Panc1 (cell line): ENCODE results near the gene TAAR9.

Experiments
- POLR2AphosphoS5 ChIP-seq: IDR thresholded peaks from 2 replicates; pipeline ENCODE4 v1.6.1; 2012; ENCODE audit warnings: mild to moderate bottlenecking, low read depth, low read length, moderate library complexity
- TF ChIP-seq, protein P1 (sequence below): fragments of 450-650 bp; IDR thresholded peaks from 2 replicates; pipeline ENCODE4 v1.5.1; 2017; ENCODE audit warnings: mild to moderate bottlenecking

DNA sequence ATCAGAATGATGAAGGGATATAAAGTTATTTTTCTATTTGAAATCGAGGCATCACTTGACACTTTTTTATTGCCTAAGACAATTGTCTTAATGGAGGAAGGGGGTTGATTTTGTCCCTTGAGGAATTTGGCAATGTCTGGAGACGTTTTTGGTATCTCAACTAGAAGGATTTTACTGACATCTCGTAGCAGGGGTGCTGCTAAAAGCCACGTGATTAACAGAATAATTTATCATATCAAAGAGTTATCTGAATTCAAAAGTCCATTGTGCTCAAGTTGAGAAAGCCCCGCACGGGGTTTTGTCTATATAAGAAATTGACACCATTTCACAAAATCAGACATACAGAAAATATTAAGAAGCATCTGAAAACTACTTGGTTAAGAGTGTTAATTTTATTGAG, 30.5 kb downstream of the TAAR9 start:
- TF ChIP-seq, protein P1, sequence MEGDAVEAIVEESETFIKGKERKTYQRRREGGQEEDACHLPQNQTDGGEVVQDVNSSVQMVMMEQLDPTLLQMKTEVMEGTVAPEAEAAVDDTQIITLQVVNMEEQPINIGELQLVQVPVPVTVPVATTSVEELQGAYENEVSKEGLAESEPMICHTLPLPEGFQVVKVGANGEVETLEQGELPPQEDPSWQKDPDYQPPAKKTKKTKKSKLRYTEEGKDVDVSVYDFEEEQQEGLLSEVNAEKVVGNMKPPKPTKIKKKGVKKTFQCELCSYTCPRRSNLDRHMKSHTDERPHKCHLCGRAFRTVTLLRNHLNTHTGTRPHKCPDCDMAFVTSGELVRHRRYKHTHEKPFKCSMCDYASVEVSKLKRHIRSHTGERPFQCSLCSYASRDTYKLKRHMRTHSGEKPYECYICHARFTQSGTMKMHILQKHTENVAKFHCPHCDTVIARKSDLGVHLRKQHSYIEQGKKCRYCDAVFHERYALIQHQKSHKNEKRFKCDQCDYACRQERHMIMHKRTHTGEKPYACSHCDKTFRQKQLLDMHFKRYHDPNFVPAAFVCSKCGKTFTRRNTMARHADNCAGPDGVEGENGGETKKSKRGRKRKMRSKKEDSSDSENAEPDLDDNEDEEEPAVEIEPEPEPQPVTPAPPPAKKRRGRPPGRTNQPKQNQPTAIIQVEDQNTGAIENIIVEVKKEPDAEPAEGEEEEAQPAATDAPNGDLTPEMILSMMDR: no peak
- no peak for TF ChIP-seq POLR2AphosphoS5
